Measurements from ENCODE around the gene BSCL2.
"Not testable (repeated sequence)": the region's sequence is repeated elsewhere in the genome, so short reads cannot be mapped to it uniquely, and the experiment has no call there.

Gene BSCL2

GRCh38 chr11:62652161-62653006, 54.8 kb downstream of the BSCL2 start:
- DNase-seq = peak; percentile 56

- not testable (repeated sequence) for DNase-seq
These were observed 56.9 kb downstream of the BSCL2 start for GRCh38 chr11:62650283-62650682.

GRCh38 chr11:62649486-62649885, 57.7 kb downstream of the BSCL2 start:
- DNase-seq = no peak

DNA sequence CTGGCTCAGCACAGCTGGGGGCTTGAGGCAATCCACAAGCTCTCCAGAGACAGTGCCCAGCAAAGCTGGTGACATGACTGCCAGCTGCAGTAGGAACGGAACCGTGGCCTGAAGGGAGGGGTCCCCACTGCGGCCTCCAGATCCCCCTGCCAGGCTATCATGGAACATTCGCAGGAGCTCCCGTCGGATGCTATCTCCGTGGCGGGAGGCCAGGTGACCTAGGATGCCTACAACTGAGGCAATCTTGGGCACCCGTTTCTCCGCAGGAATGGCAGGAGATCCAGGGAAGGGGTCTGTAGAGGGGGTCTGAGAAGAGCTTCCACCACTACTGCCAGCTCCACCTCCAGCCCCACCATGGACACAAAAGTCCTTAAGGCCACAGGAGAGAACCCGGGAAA, 58.3 kb downstream of the BSCL2 start:
- no peak for DNase-seq

DNA sequence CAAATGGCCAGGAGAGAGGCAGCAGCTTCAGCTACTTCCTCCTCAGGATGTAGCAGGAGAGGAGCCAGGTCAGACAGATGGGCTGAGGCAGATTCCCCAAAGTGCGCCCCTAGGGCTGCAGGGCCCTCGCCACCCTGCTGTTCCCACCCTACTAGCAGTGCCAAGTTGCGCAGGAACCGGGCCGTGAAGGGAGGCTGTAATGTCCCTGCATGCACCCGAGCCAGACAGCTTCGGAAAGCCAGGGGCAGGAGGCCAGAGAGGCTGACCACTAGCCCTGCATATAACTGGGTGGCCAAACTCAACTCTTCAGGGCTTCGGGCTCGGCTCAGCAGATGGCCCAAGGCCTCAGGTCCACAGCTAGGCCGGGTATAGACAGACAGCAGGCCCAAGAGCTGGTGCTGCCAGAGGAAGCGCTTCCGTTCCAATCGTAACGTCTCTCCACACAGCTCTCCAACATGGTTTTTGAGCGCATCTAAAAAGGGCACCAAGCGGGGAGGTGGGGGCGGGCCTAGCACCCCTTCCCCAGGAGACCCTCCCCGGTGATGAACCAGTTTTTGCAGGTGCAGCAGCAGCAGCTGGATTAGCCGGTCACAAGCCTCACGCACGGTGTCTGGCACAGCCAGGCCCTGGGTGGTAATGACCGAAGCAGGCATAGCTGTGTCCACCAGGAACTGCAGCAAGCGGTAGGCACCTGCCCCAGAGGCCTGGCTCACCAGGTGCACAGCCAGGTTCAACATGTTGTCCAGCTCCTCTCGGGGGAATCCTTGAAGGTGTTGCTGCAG, 58.8 kb downstream of the BSCL2 start:
- DNase-seq = no peak

- DNase-seq = no peak
These were observed 59.6 kb downstream of the BSCL2 start for GRCh38 chr11:62647609-62648005.

GRCh38 chr11:62646825-62647608, 60.2 kb downstream of the BSCL2 start:
- no peak for DNase-seq

- DNase-seq = peak; percentile 98
These were observed 61.0 kb downstream of the BSCL2 start, which contains the start of gene GANAB for GRCh38 chr11:62645946-62646824. TSS of gene GANAB (minus strand) at chr11:62646613. CDS start at chr11:62646599, 14 bp downstream.

GRCh38 chr11:62645671-62645945, 61.6 kb downstream of the BSCL2 start:
- no peak for DNase-seq

GRCh38 chr11:62644220-62644619, 63.0 kb downstream of the BSCL2 start:
- DNase-seq = no peak
